ENCODE results near the gene FLRT2.

FLRT2 gene

DNA sequence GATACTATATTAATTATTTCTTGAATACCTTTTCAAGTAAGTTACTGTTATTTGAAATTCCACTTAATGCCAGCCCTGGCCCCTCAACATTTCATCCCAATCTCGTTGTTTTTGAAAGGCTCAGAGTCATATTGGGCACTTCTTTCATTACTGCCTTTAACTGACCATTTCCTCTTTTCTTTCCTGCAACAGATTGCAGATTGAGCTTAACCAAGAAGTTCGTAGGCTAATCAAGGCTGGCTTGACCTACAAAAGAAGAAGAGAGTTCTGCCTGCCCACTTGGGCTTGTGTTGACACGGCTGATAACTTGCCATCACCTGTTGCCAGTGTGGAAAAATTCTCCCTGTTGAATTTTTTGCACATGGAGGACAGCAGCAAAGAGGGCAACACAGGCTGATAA, 91.0 kb downstream of the FLRT2 start:
- TF ChIP-seq, protein P1, sequence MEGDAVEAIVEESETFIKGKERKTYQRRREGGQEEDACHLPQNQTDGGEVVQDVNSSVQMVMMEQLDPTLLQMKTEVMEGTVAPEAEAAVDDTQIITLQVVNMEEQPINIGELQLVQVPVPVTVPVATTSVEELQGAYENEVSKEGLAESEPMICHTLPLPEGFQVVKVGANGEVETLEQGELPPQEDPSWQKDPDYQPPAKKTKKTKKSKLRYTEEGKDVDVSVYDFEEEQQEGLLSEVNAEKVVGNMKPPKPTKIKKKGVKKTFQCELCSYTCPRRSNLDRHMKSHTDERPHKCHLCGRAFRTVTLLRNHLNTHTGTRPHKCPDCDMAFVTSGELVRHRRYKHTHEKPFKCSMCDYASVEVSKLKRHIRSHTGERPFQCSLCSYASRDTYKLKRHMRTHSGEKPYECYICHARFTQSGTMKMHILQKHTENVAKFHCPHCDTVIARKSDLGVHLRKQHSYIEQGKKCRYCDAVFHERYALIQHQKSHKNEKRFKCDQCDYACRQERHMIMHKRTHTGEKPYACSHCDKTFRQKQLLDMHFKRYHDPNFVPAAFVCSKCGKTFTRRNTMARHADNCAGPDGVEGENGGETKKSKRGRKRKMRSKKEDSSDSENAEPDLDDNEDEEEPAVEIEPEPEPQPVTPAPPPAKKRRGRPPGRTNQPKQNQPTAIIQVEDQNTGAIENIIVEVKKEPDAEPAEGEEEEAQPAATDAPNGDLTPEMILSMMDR (IDR thresholded peaks at IDR 0.05; ENCODE audit: low read depth, low read length), result no peak
- no peak for DNase-seq (ENCODE audit: low read depth in 2 of 2)
- H3K4me3 ChIP-seq (replicated peaks in 1 of 2; ENCODE audit: low read depth in 2 of 2, low read length in 2 of 2), result no peak overlapping the region

DNA sequence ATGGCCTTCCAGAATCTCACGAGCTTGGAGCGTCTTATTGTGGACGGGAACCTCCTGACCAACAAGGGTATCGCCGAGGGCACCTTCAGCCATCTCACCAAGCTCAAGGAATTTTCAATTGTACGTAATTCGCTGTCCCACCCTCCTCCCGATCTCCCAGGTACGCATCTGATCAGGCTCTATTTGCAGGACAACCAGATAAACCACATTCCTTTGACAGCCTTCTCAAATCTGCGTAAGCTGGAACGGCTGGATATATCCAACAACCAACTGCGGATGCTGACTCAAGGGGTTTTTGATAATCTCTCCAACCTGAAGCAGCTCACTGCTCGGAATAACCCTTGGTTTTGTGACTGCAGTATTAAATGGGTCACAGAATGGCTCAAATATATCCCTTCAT, 92.2 kb downstream of the FLRT2 start:
- no peak overlapping the region for H3K4me3 ChIP-seq (replicated peaks in 1 of 2; ENCODE audit: low read depth in 2 of 2, low read length in 2 of 2)
- DNase-seq (ENCODE audit: low read depth in 2 of 2), result no peak
- TF ChIP-seq, protein P1 (IDR thresholded peaks at IDR 0.05; ENCODE audit: low read depth, low read length), result no peak

DNA sequence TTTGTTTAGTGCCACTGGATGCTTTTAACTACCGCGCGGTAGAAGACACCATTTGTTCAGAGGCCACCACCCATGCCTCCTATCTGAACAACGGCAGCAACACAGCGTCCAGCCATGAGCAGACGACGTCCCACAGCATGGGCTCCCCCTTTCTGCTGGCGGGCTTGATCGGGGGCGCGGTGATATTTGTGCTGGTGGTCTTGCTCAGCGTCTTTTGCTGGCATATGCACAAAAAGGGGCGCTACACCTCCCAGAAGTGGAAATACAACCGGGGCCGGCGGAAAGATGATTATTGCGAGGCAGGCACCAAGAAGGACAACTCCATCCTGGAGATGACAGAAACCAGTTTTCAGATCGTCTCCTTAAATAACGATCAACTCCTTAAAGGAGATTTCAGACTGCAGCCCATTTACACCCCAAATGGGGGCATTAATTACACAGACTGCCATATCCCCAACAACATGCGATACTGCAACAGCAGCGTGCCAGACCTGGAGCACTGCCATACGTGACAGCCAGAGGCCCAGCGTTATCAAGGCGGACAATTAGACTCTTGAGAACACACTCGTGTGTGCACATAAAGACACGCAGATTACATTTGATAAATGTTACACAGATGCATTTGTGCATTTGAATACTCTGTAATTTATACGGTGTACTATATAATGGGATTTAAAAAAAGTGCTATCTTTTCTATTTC, 93.2 kb downstream of the FLRT2 start:
- no peak overlapping the region for H3K4me3 ChIP-seq (replicated peaks in 1 of 2; ENCODE audit: low read depth in 2 of 2, low read length in 2 of 2)
- DNase-seq (ENCODE audit: low read depth in 2 of 2), result no peak
- TF ChIP-seq, protein P1 (IDR thresholded peaks at IDR 0.05; ENCODE audit: low read depth, low read length), result no peak

DNA sequence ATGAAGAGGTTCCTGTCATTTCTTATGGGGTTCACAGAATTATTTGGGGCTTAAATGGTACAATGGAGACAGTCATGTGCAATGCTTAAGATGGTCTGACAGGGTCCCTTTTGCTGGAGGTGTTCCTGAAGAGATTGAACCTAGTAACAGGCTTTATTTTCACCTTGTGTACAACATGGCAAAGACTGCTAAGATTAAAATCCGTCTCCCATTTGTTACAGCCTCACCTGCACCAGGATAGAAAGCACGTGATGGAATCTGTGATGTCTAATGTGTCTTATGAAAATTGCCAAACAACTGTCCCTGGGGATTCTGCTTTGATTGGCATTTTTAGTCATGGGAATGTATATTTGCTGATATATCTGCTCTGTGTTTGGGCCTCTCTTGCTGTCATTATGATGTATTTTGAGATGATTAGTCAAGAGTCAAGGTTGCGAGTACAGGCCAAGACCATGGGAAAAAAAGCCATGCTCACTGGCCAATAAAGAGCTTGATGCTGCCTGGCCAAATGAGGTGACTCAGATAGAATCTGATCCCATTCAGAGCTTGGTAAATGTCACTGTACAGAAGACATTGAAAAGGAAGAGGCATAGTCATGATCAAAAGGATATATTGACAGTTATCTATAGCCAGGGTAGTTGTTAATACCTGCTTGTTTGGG, 96.1 kb downstream of the FLRT2 start:
- peak in 1 of 2 donors; percentile 6 for DNase-seq (ENCODE audit: low read depth in 2 of 2)
- no peak overlapping the region for H3K4me3 ChIP-seq (replicated peaks in 1 of 2; ENCODE audit: low read depth in 2 of 2, low read length in 2 of 2)
- TF ChIP-seq, protein P1 (IDR thresholded peaks at IDR 0.05; ENCODE audit: low read depth, low read length), result no peak

DNA sequence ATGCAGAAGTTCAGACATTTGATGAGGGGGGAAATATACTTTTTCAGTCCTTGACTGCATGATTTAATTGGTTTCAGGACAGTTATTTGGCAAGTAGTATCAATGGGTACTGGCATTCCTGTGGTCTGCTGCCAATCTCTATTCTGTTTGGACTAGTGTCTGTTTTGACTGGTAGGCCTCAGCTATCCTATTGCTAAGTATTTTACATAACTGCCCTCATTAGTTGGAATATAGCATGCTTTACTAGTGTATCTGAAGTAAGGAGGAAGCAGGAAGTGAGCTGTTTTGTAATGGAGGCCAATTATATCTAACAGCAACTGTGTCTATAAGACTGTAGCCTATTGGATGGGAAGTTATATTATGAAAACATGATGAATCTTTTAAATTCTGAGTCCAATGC, 104.3 kb downstream of the FLRT2 start:
- DNase-seq (ENCODE audit: low read depth in 2 of 2), result peak in 1 of 2 donors; percentile 9
- TF ChIP-seq, protein P1 (IDR thresholded peaks at IDR 0.05; ENCODE audit: low read depth, low read length), result no peak
- no peak overlapping the region for H3K4me3 ChIP-seq (replicated peaks in 1 of 2; ENCODE audit: low read depth in 2 of 2, low read length in 2 of 2)

DNA sequence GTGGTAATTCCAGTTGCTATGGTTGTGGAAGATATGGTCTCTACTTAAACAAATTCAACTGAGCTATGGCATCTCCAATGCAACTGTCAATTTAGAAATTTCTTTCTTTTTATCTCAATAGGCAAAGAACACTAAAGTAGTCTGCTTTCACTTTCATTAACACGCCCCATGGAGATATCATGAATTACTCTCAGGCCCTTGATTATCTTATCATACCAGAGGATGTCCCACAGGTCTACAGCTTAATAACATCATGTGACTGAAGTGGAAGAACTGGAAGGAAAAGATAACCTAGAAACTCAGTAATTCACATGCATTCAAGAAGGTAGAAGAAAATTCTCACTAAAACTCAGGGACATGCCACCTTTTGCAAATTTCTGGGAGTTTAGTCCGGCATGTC, 114.3 kb downstream of the FLRT2 start:
- no peak overlapping the region for H3K4me3 ChIP-seq (replicated peaks in 1 of 2; ENCODE audit: low read depth in 2 of 2, low read length in 2 of 2)
- TF ChIP-seq, protein P1 (IDR thresholded peaks at IDR 0.05; ENCODE audit: low read depth, low read length), result no peak
- no peak for DNase-seq (ENCODE audit: low read depth in 2 of 2)
